OCI-LY1 (cell line): ENCODE results near the gene CARM1.

Experiments
- H2AFZ ChIP-seq: fragments of 200-600 bp; sonication (generic), shearing (Covaris generic); 2 replicates; pipeline ENCODE4 v1.6.0; 2014; ENCODE audit warnings: antibody characterized with exemption, mild to moderate bottlenecking, low read length
- H3F3A ChIP-seq: fragments of 200-600 bp; sonication (generic), shearing (Covaris generic); 2 replicates; pipeline ENCODE4 v1.6.0; 2014; ENCODE audit warnings: mild to moderate bottlenecking, antibody characterized with exemption, low read length, moderate library complexity; ENCODE audit not compliant: insufficient read depth
- H3K27ac ChIP-seq: fragments of 200-600 bp; sonication (generic); 2 replicates; pipeline ENCODE4 v1.5.1; 2014; ENCODE audit warnings: low read length, mixed run types, mild to moderate bottlenecking, low read depth; ENCODE audit not compliant: poor library complexity, severe bottlenecking
- H3K27me3 ChIP-seq: fragments of 200-600 bp; sonication (generic); 2 replicates; pipeline ENCODE4 v1.6.0; 2014; ENCODE audit warnings: antibody characterized with exemption, mild to moderate bottlenecking, low read length, moderate library complexity; ENCODE audit not compliant: insufficient read depth
- H3K36me3 ChIP-seq: fragments of 200-600 bp; sonication (generic); 2 replicates; pipeline ENCODE4 v1.6.1; 2014; ENCODE audit warnings: mild to moderate bottlenecking, antibody characterized with exemption, low read length, moderate library complexity, mixed read lengths; ENCODE audit not compliant: insufficient read depth
- H3K4me1 ChIP-seq: fragments of 200-600 bp; sonication (generic); 2 replicates; pipeline ENCODE4 v1.5.1; 2014; ENCODE audit warnings: mild to moderate bottlenecking, low read length, moderate library complexity; ENCODE audit not compliant: insufficient read depth, severe bottlenecking
- H3K4me2 ChIP-seq: fragments of 200-600 bp; sonication (generic), shearing (Covaris generic); 2 replicates; pipeline ENCODE4 v1.6.1; 2014; ENCODE audit warnings: low read length
- H3K4me3 ChIP-seq: fragments of 200-600 bp; sonication (generic); 2 replicates; pipeline ENCODE4 v1.5.1; 2014; ENCODE audit warnings: low read length, low read depth, mild to moderate bottlenecking, mixed read lengths; ENCODE audit not compliant: poor library complexity, severe bottlenecking
- H3K79me2 ChIP-seq: fragments of 200-600 bp; shearing (Covaris generic); 2 replicates; pipeline ENCODE4 v1.6.1; 2016; ENCODE audit warnings: mixed run types, low read length, mixed read lengths; ENCODE audit not compliant: insufficient read depth
- H3K9ac ChIP-seq: fragments of 200-600 bp; sonication (generic), shearing (Covaris generic); 2 replicates; pipeline ENCODE4 v1.6.1; 2014; ENCODE audit warnings: mild to moderate bottlenecking, low read length, mixed read lengths
- H3K9me2 ChIP-seq: fragments of 200-600 bp; sonication (generic), shearing (Covaris generic); 2 replicates; pipeline ENCODE4 v1.6.1; 2014; ENCODE audit warnings: low read depth, mild to moderate bottlenecking, low read length, mixed read lengths
- H3K9me3 ChIP-seq: fragments of 200-600 bp; shearing (Covaris generic); 2 replicates; pipeline ENCODE4 v1.6.1; 2014; ENCODE audit warnings: low read length, mixed read lengths
- H4K20me1 ChIP-seq: fragments of 200-600 bp; sonication (generic), shearing (Covaris generic); 2 replicates; pipeline ENCODE4 v1.6.0; 2016; ENCODE audit warnings: mild to moderate bottlenecking, low read length; ENCODE audit not compliant: insufficient read depth
- EZH2 ChIP-seq: fragments of 200-600 bp; sonication (generic), shearing (Covaris generic); IDR thresholded peaks from 2 replicates; pipeline ENCODE4 v1.8.0; 2017; ENCODE audit warnings: borderline replicate concordance, mixed run types, mild to moderate bottlenecking, antibody characterized with exemption, low read length, moderate library complexity, mixed read lengths
- TF ChIP-seq, protein P1 (sequence below): fragments of 200-600 bp; sonication (generic), shearing (Covaris generic); IDR thresholded peaks from 2 replicates; pipeline ENCODE4 v1.5.1; 2017; ENCODE audit warnings: mild to moderate bottlenecking, antibody characterized with exemption, low read length, moderate library complexity, mixed read lengths

The CARM1 gene

GRCh38 chr19:10889880-10890279 lies 18.5 kb downstream of the CARM1 start:
- no peak overlapping the region for H3K27ac ChIP-seq
- H3K79me2 ChIP-seq, result peaks cover 21% of the 10 kb centered on the region
- no peak overlapping the region for H2AFZ ChIP-seq
- H3K4me3 ChIP-seq, result no peak overlapping the region
- H3F3A ChIP-seq, result no peaks in the 10 kb centered on the region
- no peaks in the 10 kb centered on the region for H4K20me1 ChIP-seq
- no peak overlapping the region for H3K4me2 ChIP-seq
- no peaks in the 10 kb centered on the region for H3K27me3 ChIP-seq
- peaks cover 40% of the 10 kb centered on the region for H3K4me1 ChIP-seq
- no peaks in the 10 kb centered on the region for H3K36me3 ChIP-seq
- H3K9me3 ChIP-seq, result no peaks in the 10 kb centered on the region
- H3K9me2 ChIP-seq, result no peaks in the 10 kb centered on the region
- H3K9ac ChIP-seq, result no peak overlapping the region
- TF ChIP-seq, protein P1, sequence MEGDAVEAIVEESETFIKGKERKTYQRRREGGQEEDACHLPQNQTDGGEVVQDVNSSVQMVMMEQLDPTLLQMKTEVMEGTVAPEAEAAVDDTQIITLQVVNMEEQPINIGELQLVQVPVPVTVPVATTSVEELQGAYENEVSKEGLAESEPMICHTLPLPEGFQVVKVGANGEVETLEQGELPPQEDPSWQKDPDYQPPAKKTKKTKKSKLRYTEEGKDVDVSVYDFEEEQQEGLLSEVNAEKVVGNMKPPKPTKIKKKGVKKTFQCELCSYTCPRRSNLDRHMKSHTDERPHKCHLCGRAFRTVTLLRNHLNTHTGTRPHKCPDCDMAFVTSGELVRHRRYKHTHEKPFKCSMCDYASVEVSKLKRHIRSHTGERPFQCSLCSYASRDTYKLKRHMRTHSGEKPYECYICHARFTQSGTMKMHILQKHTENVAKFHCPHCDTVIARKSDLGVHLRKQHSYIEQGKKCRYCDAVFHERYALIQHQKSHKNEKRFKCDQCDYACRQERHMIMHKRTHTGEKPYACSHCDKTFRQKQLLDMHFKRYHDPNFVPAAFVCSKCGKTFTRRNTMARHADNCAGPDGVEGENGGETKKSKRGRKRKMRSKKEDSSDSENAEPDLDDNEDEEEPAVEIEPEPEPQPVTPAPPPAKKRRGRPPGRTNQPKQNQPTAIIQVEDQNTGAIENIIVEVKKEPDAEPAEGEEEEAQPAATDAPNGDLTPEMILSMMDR, result no peak
- no peak for TF ChIP-seq EZH2

GRCh38 chr19:10891405-10892086 lies 20.2 kb downstream of the CARM1 start:
- no peak overlapping the region for H3K4me3 ChIP-seq
- peak overlapping the region; percentile 16 for H3K27ac ChIP-seq
- H3K9me3 ChIP-seq, result no peaks in the 10 kb centered on the region
- no peaks in the 10 kb centered on the region for H3K27me3 ChIP-seq
- no peak for TF ChIP-seq EZH2
- TF ChIP-seq, protein P1, result no peak
- no peaks in the 10 kb centered on the region for H3K9me2 ChIP-seq
- H3K9ac ChIP-seq, result no peak overlapping the region
- H3F3A ChIP-seq, result no peaks in the 10 kb centered on the region
- no peak overlapping the region for H3K4me2 ChIP-seq
- peaks cover 54% of the 10 kb centered on the region for H3K4me1 ChIP-seq
- H3K79me2 ChIP-seq, result peaks cover 12% of the 10 kb centered on the region; the same call in 1 of the 2 replicates
- H3K36me3 ChIP-seq, result no peaks in the 10 kb centered on the region
- H2AFZ ChIP-seq, result no peak overlapping the region
- H4K20me1 ChIP-seq, result no peaks in the 10 kb centered on the region

DNA sequence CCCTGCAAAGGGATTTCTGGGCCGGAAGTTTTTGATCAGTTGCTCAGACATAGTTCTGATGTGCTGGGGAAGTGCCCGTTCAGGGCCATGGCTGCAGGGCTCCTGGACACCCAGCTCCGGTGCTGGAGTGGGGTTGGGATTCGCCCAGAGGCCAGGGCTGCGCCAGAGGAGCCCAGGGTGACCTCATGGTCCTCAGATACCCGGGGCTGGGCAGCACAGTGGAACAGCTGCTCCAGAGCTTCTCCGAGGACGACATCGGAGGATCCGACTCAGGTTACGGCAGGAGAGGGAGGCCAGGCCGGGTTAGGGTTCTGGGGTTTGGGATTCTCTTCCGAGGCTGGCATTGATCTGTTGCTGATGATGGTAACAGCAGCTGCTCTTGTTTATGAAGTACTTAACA lies 20.9 kb downstream of the CARM1 start:
- Histone ChIP-seq H3K9ac (no peak overlapping the region), H2AFZ (no peak overlapping the region), H3K4me1 (peaks cover 54% of the 10 kb centered on the region), H3K9me2 (no peaks in the 10 kb centered on the region), H3K4me3 (no peak overlapping the region), H3K27me3 (no peaks in the 10 kb centered on the region), H3K79me2 (peaks cover 12% of the 10 kb centered on the region; the same call in 1 of the 2 replicates), H4K20me1 (no peaks in the 10 kb centered on the region), H3K36me3 (no peaks in the 10 kb centered on the region), H3F3A (no peaks in the 10 kb centered on the region), H3K9me3 (no peaks in the 10 kb centered on the region), H3K4me2 (no peak overlapping the region), H3K27ac (no peak overlapping the region)
- TF ChIP-seq, protein P1, result no peak
- no peak for TF ChIP-seq EZH2
